ENCODE measurements around the gene CCNB1IP1.
"Not testable (repeated sequence)": the region's sequence is repeated elsewhere in the genome, so short reads cannot be mapped to it uniquely, and the experiment has no call there.

The CCNB1IP1 gene

GRCh38 chr14:20372796-20373195 lies 39.7 kb upstream of the CCNB1IP1 start:
- H3K23ac ChIP-seq (ENCODE audit: low read length in 2 of 2) = no peak overlapping the region
- H2BK12ac ChIP-seq (ENCODE audit: low read length in 2 of 2) = no peak overlapping the region
- H4K91ac ChIP-seq (ENCODE audit: low read length) = no peak overlapping the region
- no peak overlapping the region for H3K14ac ChIP-seq (ENCODE audit: low read length in 2 of 2)
- no peak overlapping the region for H2AFZ ChIP-seq (ENCODE audit: low read depth, low read length)
- H2BK5ac ChIP-seq (ENCODE audit: low read depth, low read length, poor library complexity, severe bottlenecking) = no peak overlapping the region
- no peak for DNase-seq
- no peak overlapping the region for H2BK120ac ChIP-seq (ENCODE audit: low read depth, low read length)
- H3K4me1 ChIP-seq (ENCODE audit: control insufficient read depth, insufficient read depth, low read depth, low read length) = no peaks in the 10 kb centered on the region
- no peak overlapping the region for H2AK5ac ChIP-seq (ENCODE audit: low read length, severe bottlenecking)
- no peak overlapping the region for H3K4me2 ChIP-seq (ENCODE audit: low read length, poor library complexity, severe bottlenecking)
- no peak overlapping the region for H4K8ac ChIP-seq (ENCODE audit: low read length)
- H3K18ac ChIP-seq (ENCODE audit: low read depth in 1 of 2, low read length in 2 of 2) = no peak overlapping the region
- no peak overlapping the region for H3K9ac ChIP-seq (ENCODE audit: low read length)
- H3K4me3 ChIP-seq (ENCODE audit: insufficient read depth in 1 of 2, low read depth in 1 of 2, low read length in 2 of 2) = no peak overlapping the region
- no peak overlapping the region for H3K4ac ChIP-seq (ENCODE audit: low read depth in 1 of 2, low read length in 2 of 2)
- no peak overlapping the region for H2BK15ac ChIP-seq (ENCODE audit: low read depth, poor library complexity, severe bottlenecking)
- no peak overlapping the region for H3K27ac ChIP-seq (ENCODE audit: low read length, poor library complexity, severe bottlenecking)
- WGBS = 80% methylated on average over 5 of the region's 5 CpGs
- H3K9me3 ChIP-seq (ENCODE audit: control insufficient read depth, low read length) = no peaks in the 10 kb centered on the region
- peaks cover 61 to 91% of the 10 kb centered on the region in 2 experiments for H3K36me3 ChIP-seq (ENCODE audit: control insufficient read depth in 1 of 2, insufficient read depth in 2 of 2, low read depth in 1 of 2, low read length in 2 of 2)
- H3K79me1 ChIP-seq (replicated peaks; ENCODE audit: low read length, poor library complexity, severe bottlenecking) = peaks cover 4% of the 10 kb centered on the region
- no peaks in the 10 kb centered on the region for H3K27me3 ChIP-seq (ENCODE audit: control insufficient read depth in 1 of 2, insufficient read depth in 1 of 2, low read length in 2 of 2)

- no peak overlapping the region for H2BK120ac ChIP-seq (ENCODE audit: low read depth, low read length)
- H2AK5ac ChIP-seq (ENCODE audit: low read length, severe bottlenecking) = no peak overlapping the region
- H3K36me3 ChIP-seq (ENCODE audit: control insufficient read depth in 1 of 2, insufficient read depth in 2 of 2, low read depth in 1 of 2, low read length in 2 of 2) = peaks cover 24 to 78% of the 10 kb centered on the region in 2 experiments
- no peak overlapping the region for H3K18ac ChIP-seq (ENCODE audit: low read depth in 1 of 2, low read length in 2 of 2)
- no peaks in the 10 kb centered on the region for H3K27me3 ChIP-seq (ENCODE audit: control insufficient read depth in 1 of 2, insufficient read depth in 1 of 2, low read length in 2 of 2)
- peaks cover 1% of the 10 kb centered on the region for H3K79me1 ChIP-seq (replicated peaks; ENCODE audit: low read length, poor library complexity, severe bottlenecking)
- no peaks in the 10 kb centered on the region for H3K4me1 ChIP-seq (ENCODE audit: control insufficient read depth, insufficient read depth, low read depth, low read length)
- no peak overlapping the region for H2BK5ac ChIP-seq (ENCODE audit: low read depth, low read length, poor library complexity, severe bottlenecking)
- no peak overlapping the region for H3K27ac ChIP-seq (ENCODE audit: low read length, poor library complexity, severe bottlenecking)
- H2AFZ ChIP-seq (ENCODE audit: low read depth, low read length) = no peak overlapping the region
- no peak overlapping the region for H4K8ac ChIP-seq (ENCODE audit: low read length)
- no peak for DNase-seq
- no peak overlapping the region for H3K4ac ChIP-seq (ENCODE audit: low read depth in 1 of 2, low read length in 2 of 2)
- H3K4me2 ChIP-seq (ENCODE audit: low read length, poor library complexity, severe bottlenecking) = no peak overlapping the region
- H3K9me3 ChIP-seq (ENCODE audit: control insufficient read depth, low read length) = no peaks in the 10 kb centered on the region
- H2BK12ac ChIP-seq (ENCODE audit: low read length in 2 of 2) = no peak overlapping the region
- H3K14ac ChIP-seq (ENCODE audit: low read length in 2 of 2) = no peak overlapping the region
- H3K23ac ChIP-seq (ENCODE audit: low read length in 2 of 2) = no peak overlapping the region
- no peak overlapping the region for H3K4me3 ChIP-seq (ENCODE audit: insufficient read depth in 1 of 2, low read depth in 1 of 2, low read length in 2 of 2)
- no peak overlapping the region for H4K91ac ChIP-seq (ENCODE audit: low read length)
- H3K9ac ChIP-seq (ENCODE audit: low read length) = no peak overlapping the region
- H2BK15ac ChIP-seq (ENCODE audit: low read depth, poor library complexity, severe bottlenecking) = no peak overlapping the region
Measured at GRCh38 chr14:20365928-20366327, 32.8 kb upstream of the CCNB1IP1 start.

GRCh38 chr14:20358474-20358873 lies 25.4 kb upstream of the CCNB1IP1 start:
- 88% methylated on average over 3 of the region's 3 CpGs for WGBS

GRCh38 chr14:20356422-20356821 lies 23.3 kb upstream of the CCNB1IP1 start:
- no peaks in the 10 kb centered on the region for H3K9me3 ChIP-seq (ENCODE audit: control insufficient read depth, low read length)
- no peak overlapping the region for H2BK120ac ChIP-seq (ENCODE audit: low read depth, low read length)
- H2AFZ ChIP-seq (ENCODE audit: low read depth, low read length) = no peak overlapping the region
- no peak overlapping the region for H3K9ac ChIP-seq (ENCODE audit: low read length)
- H3K23ac ChIP-seq (ENCODE audit: low read length in 2 of 2) = no peak overlapping the region
- H3K36me3 ChIP-seq (ENCODE audit: control insufficient read depth in 1 of 2, insufficient read depth in 2 of 2, low read depth in 1 of 2, low read length in 2 of 2) = peaks cover 30 to 76% of the 10 kb centered on the region in 2 experiments
- H4K8ac ChIP-seq (ENCODE audit: low read length) = no peak overlapping the region
- no peaks in the 10 kb centered on the region for H3K27me3 ChIP-seq (ENCODE audit: control insufficient read depth in 1 of 2, insufficient read depth in 1 of 2, low read length in 2 of 2)
- H3K4ac ChIP-seq (ENCODE audit: low read depth in 1 of 2, low read length in 2 of 2) = no peak overlapping the region
- H4K91ac ChIP-seq (ENCODE audit: low read length) = no peak overlapping the region
- H3K27ac ChIP-seq (ENCODE audit: low read length, poor library complexity, severe bottlenecking) = no peak overlapping the region
- no peak overlapping the region for H3K14ac ChIP-seq (ENCODE audit: low read length in 2 of 2)
- H3K79me1 ChIP-seq (replicated peaks; ENCODE audit: low read length, poor library complexity, severe bottlenecking) = peaks cover 8% of the 10 kb centered on the region
- no peak overlapping the region for H3K18ac ChIP-seq (ENCODE audit: low read depth in 1 of 2, low read length in 2 of 2)
- H2BK5ac ChIP-seq (ENCODE audit: low read depth, low read length, poor library complexity, severe bottlenecking) = no peak overlapping the region
- WGBS = 96% methylated on average over 3 of the region's 3 CpGs
- no peak overlapping the region for H2BK12ac ChIP-seq (ENCODE audit: low read length in 2 of 2)
- H3K4me3 ChIP-seq (ENCODE audit: insufficient read depth in 1 of 2, low read depth in 1 of 2, low read length in 2 of 2) = no peak overlapping the region
- H3K4me1 ChIP-seq (ENCODE audit: control insufficient read depth, insufficient read depth, low read depth, low read length) = no peaks in the 10 kb centered on the region
- H3K4me2 ChIP-seq (ENCODE audit: low read length, poor library complexity, severe bottlenecking) = no peak overlapping the region
- no peak overlapping the region for H2BK15ac ChIP-seq (ENCODE audit: low read depth, poor library complexity, severe bottlenecking)
- DNase-seq = no peak
- no peak overlapping the region for H2AK5ac ChIP-seq (ENCODE audit: low read length, severe bottlenecking)

More at GRCh38 chr14:20358474-20358873, 25.4 kb upstream of the CCNB1IP1 start:
- H3K79me1 ChIP-seq (replicated peaks; ENCODE audit: low read length, poor library complexity, severe bottlenecking); H2BK5ac ChIP-seq (ENCODE audit: low read depth, low read length, poor library complexity, severe bottlenecking); H3K4me1 ChIP-seq (ENCODE audit: control insufficient read depth, insufficient read depth, low read depth, low read length); H3K4me2 ChIP-seq (ENCODE audit: low read length, poor library complexity, severe bottlenecking); H3K27ac ChIP-seq (ENCODE audit: low read length, poor library complexity, severe bottlenecking); H3K18ac ChIP-seq (ENCODE audit: low read depth in 1 of 2, low read length in 2 of 2); H3K23ac ChIP-seq (ENCODE audit: low read length in 2 of 2); H2AFZ ChIP-seq (ENCODE audit: low read depth, low read length); H2AK5ac ChIP-seq (ENCODE audit: low read length, severe bottlenecking); H3K14ac ChIP-seq (ENCODE audit: low read length in 2 of 2); H3K9ac ChIP-seq (ENCODE audit: low read length); H3K4ac ChIP-seq (ENCODE audit: low read depth in 1 of 2, low read length in 2 of 2); DNase-seq; H4K8ac ChIP-seq (ENCODE audit: low read length); H3K4me3 ChIP-seq (ENCODE audit: insufficient read depth in 1 of 2, low read depth in 1 of 2, low read length in 2 of 2); H3K27me3 ChIP-seq (ENCODE audit: control insufficient read depth in 1 of 2, insufficient read depth in 1 of 2, low read length in 2 of 2); H4K91ac ChIP-seq (ENCODE audit: low read length); H3K9me3 ChIP-seq (ENCODE audit: control insufficient read depth, low read length); H2BK120ac ChIP-seq (ENCODE audit: low read depth, low read length); H2BK15ac ChIP-seq (ENCODE audit: low read depth, poor library complexity, severe bottlenecking); H2BK12ac ChIP-seq (ENCODE audit: low read length in 2 of 2): not testable (repeated sequence)
- peaks cover 22 to 77% of the 10 kb centered on the region in 2 experiments for H3K36me3 ChIP-seq (ENCODE audit: control insufficient read depth in 1 of 2, insufficient read depth in 2 of 2, low read depth in 1 of 2, low read length in 2 of 2)

Measured in mesenchymal stem cell (in vitro differentiated cells and primary cell).